HEK293 (cell line): ENCODE results near the gene ARHGAP4.

Experiments
- CTCF ChIA-PET: fragments of 350-600 bp; formaldehyde crosslinking; extraction: SDS; loops from one replicate; lab custom pipeline; 2021; ENCODE audit warnings: antibody characterized with exemption; lab: Yijun Ruan, JAX
- POLR2A ChIA-PET: fragments of 300-600 bp; formaldehyde crosslinking; extraction: SDS; loops from one replicate; lab custom pipeline; 2020; ENCODE audit warnings: antibody characterized with exemption, inconsistent platforms; lab: Yijun Ruan, JAX
- H3K27ac ChIP-seq: fragments of 200-500 bp; sonication (Bioruptor generic); 2 replicates; pipeline ENCODE4 v1.5.1; 2014; ENCODE audit warnings: low read depth, low read length, control low read depth, inconsistent platforms; ENCODE audit errors: extremely low read depth
- H3K36me3 ChIP-seq, 2 experiments: fragments of 200-500 bp in 1 of 2; sonication (Bioruptor generic) in 1 of 2; 1 replicate in 1 of 2; 2 replicates in 1 of 2; pipeline ENCODE4 v1.5.1; 2014 to 2017; ENCODE audit warnings: inconsistent platforms in 2 of 2, low read length in 2 of 2; ENCODE audit not compliant: control insufficient read depth in 2 of 2, insufficient read depth in 1 of 2
- H3K4me1 ChIP-seq: fragments of 200-500 bp; sonication (Bioruptor generic); 2 replicates; pipeline ENCODE4 v1.5.1; 2014; ENCODE audit warnings: mild to moderate bottlenecking, low read length, inconsistent platforms; ENCODE audit not compliant: control insufficient read depth, insufficient read depth
- H3K4me3 ChIP-seq: 2 replicates; pipeline ENCODE4 v1.5.1; 2011; ENCODE audit warnings: low read depth, mild to moderate bottlenecking, control low read depth, low read length, moderate library complexity
- H3K9me3 ChIP-seq: fragments of 200-500 bp; sonication (Bioruptor generic); 2 replicates; pipeline ENCODE4 v1.5.1; 2014; ENCODE audit warnings: low read depth, low read length, inconsistent platforms; ENCODE audit not compliant: control insufficient read depth, insufficient read depth
- BCL11B ChIP-seq: fragments of 450-650 bp; formaldehyde crosslinking; IDR thresholded peaks from 2 replicates; pipeline ENCODE4 v1.5.1; 2016; ENCODE audit warnings: low read depth, missing biosample characterization, missing genetic modification characterization
- GLI4 ChIP-seq: fragments of 450-650 bp; formaldehyde crosslinking; IDR thresholded peaks from 2 replicates; pipeline ENCODE4 v1.5.1; 2016; ENCODE audit warnings: missing biosample characterization, missing genetic modification characterization
- GLIS1 ChIP-seq: fragments of 450-650 bp; formaldehyde crosslinking; IDR thresholded peaks from 2 replicates; pipeline ENCODE4 v1.5.1; 2016; ENCODE audit warnings: missing biosample characterization, missing genetic modification characterization
- KLF16 ChIP-seq: fragments of 450-650 bp; formaldehyde crosslinking; IDR thresholded peaks from 2 replicates; pipeline ENCODE4 v1.5.1; 2017; ENCODE audit warnings: missing biosample characterization, missing genetic modification characterization
- KLF17 ChIP-seq: fragments of 450-650 bp; formaldehyde crosslinking; IDR thresholded peaks from 2 replicates; pipeline ENCODE4 v1.5.1; 2016; ENCODE audit warnings: missing biosample characterization, missing genetic modification characterization
- KLF9 ChIP-seq: fragments of 450-650 bp; formaldehyde crosslinking; IDR thresholded peaks from 2 replicates; pipeline ENCODE4 v1.5.1; 2016; ENCODE audit warnings: missing biosample characterization, missing genetic modification characterization, low read depth
- PATZ1 ChIP-seq: fragments of 450-650 bp; formaldehyde crosslinking; IDR thresholded peaks from 2 replicates; pipeline ENCODE4 v1.5.1; 2016; ENCODE audit warnings: missing biosample characterization, missing genetic modification characterization
- PBX3 ChIP-seq: sonication (generic); formaldehyde crosslinking; IDR thresholded peaks from 2 replicates; pipeline ENCODE4 v1.8.1; 2022; ENCODE audit warnings: mild to moderate bottlenecking, moderate library complexity, missing genetic modification reagents
- PRDM4 ChIP-seq: fragments of 450-650 bp; formaldehyde crosslinking; IDR thresholded peaks from 2 replicates; pipeline ENCODE4 v1.5.1; 2017; ENCODE audit warnings: missing biosample characterization, missing genetic modification characterization
- SETDB1 ChIP-seq: IDR thresholded peaks from one replicate; pipeline ENCODE4 v1.6.1; 2017; ENCODE audit warnings: mild to moderate bottlenecking, low read length, moderate library complexity, mixed read lengths; ENCODE audit not compliant: insufficient read length
- ZBTB21 ChIP-seq: fragments of 450-650 bp; formaldehyde crosslinking; IDR thresholded peaks from 2 replicates; pipeline ENCODE4 v1.5.1; 2017; ENCODE audit warnings: missing biosample characterization, missing genetic modification characterization
- ZBTB48 ChIP-seq: fragments of 450-650 bp; formaldehyde crosslinking; IDR thresholded peaks from 2 replicates; pipeline ENCODE4 v1.5.1; 2016; ENCODE audit warnings: missing biosample characterization, missing genetic modification characterization
- ZFHX2 ChIP-seq: fragments of 450-650 bp; formaldehyde crosslinking; conservative IDR thresholded peaks from 2 replicates; pipeline ENCODE4 v1.5.1; 2016; ENCODE audit warnings: missing biosample characterization, missing genetic modification characterization
- ZNF169 ChIP-seq: fragments of 450-650 bp; formaldehyde crosslinking; IDR thresholded peaks from 2 replicates; pipeline ENCODE4 v1.5.1; 2016; ENCODE audit warnings: missing biosample characterization, missing genetic modification characterization
- ZNF18 ChIP-seq: fragments of 450-650 bp; formaldehyde crosslinking; IDR thresholded peaks from 2 replicates; pipeline ENCODE4 v1.5.1; 2016; ENCODE audit warnings: missing biosample characterization, missing genetic modification characterization
- ZNF184 ChIP-seq: fragments of 450-650 bp; IDR thresholded peaks from 2 replicates; pipeline ENCODE4 v1.5.1; 2018; ENCODE audit warnings: missing biosample characterization, mild to moderate bottlenecking, missing genetic modification characterization
- ZNF266 ChIP-seq: fragments of 450-650 bp; formaldehyde crosslinking; IDR thresholded peaks from 2 replicates; pipeline ENCODE4 v1.5.1; 2016; ENCODE audit warnings: missing biosample characterization, missing genetic modification characterization, low read depth
- ZNF366 ChIP-seq: fragments of 450-650 bp; formaldehyde crosslinking; conservative IDR thresholded peaks from 2 replicates; pipeline ENCODE4 v1.5.1; 2016; ENCODE audit warnings: missing biosample characterization, missing genetic modification characterization
- ZNF416 ChIP-seq: fragments of 450-650 bp; formaldehyde crosslinking; IDR thresholded peaks from 2 replicates; pipeline ENCODE4 v1.5.1; 2016; ENCODE audit warnings: missing biosample characterization, missing genetic modification characterization
- ZNF433 ChIP-seq: fragments of 450-650 bp; formaldehyde crosslinking; IDR thresholded peaks from 2 replicates; pipeline ENCODE4 v1.5.1; 2016; ENCODE audit warnings: missing biosample characterization, missing genetic modification characterization, low read depth
- ZNF623 ChIP-seq: fragments of 450-650 bp; formaldehyde crosslinking; IDR thresholded peaks from 2 replicates; pipeline ENCODE4 v1.5.1; 2016; ENCODE audit warnings: missing biosample characterization, missing genetic modification characterization
- ZNF624 ChIP-seq: fragments of 450-650 bp; formaldehyde crosslinking; IDR thresholded peaks from 2 replicates; pipeline ENCODE4 v1.5.1; 2017; ENCODE audit warnings: missing biosample characterization, missing genetic modification characterization
- ZNF626 ChIP-seq: fragments of 450-650 bp; sonication (Bioruptor Pico); formaldehyde crosslinking; IDR thresholded peaks from 2 replicates; pipeline ENCODE4 v1.5.1; 2018; ENCODE audit warnings: missing biosample characterization, missing genetic modification characterization, inconsistent platforms
- ZNF658 ChIP-seq: fragments of 450-650 bp; formaldehyde crosslinking; IDR thresholded peaks from 2 replicates; pipeline ENCODE4; 2016; ENCODE audit warnings: missing biosample characterization, missing genetic modification characterization
- ZNF843 ChIP-seq: fragments of 450-650 bp; formaldehyde crosslinking; IDR thresholded peaks from 2 replicates; pipeline ENCODE4 v1.5.1; 2016; ENCODE audit warnings: missing biosample characterization, missing genetic modification characterization
- ZSCAN16 ChIP-seq: fragments of 450-650 bp; formaldehyde crosslinking; IDR thresholded peaks from 2 replicates; pipeline ENCODE4 v1.5.1; 2016; ENCODE audit warnings: missing biosample characterization, missing genetic modification characterization

Gene ARHGAP4

GRCh38 chrX:153927672-153927921 lies 1.5 kb upstream of the ARHGAP4 start:
- POLR2A ChIA-PET = interaction anchor here (0.7 to 4.2 kb wide), 13 partner anchors 12 to 240 kb away, joined by 3 to 67 read pairs (median 8); partner anchors contain the start of genes HCFC1, RENBP, SLC6A8 and TMEM187
- H3K4me3 ChIP-seq = peak overlapping the region; percentile 66
- TF ChIP-seq ZBTB48 (tag by site-specific recombination) (peak; percentile 91), ZNF366 (tag by site-specific recombination) (peak; percentile 41; the same call in 1 of the 2 replicates), ZNF416 (tag by site-specific recombination) (no peak), PATZ1 (0 out of 2 replicates have a peak, but pooled peaks have one; percentile 9), KLF9 (tag by site-specific recombination) (peak; percentile 9; the same call in 1 of the 2 replicates), ZBTB21 (tag by site-specific recombination) (no peak), ZNF843 (no peak), PRDM4 (tag by site-specific recombination) (no peak)
- TF ChIP-seq, all 188 proteins: peak for 4
- H3K4me1 ChIP-seq = peaks cover 10% of the 10 kb centered on the region
- H3K27ac ChIP-seq = peak overlapping the region; percentile 95
- CTCF ChIA-PET = interaction anchor here (0.6 to 14.7 kb wide), 5 partner anchors 12 to 163 kb away, joined by 3 to 267 read pairs (median 4); partner anchors contain the start of genes PLXNB3 and RENBP
- H3K36me3 ChIP-seq = peaks cover 14 to 37% of the 10 kb centered on the region in 2 experiments
- H3K9me3 ChIP-seq = no peaks in the 10 kb centered on the region

GRCh38 chrX:153926858-153927671 lies 1.0 kb upstream of the ARHGAP4 start:
- Histone ChIP-seq H3K4me1 (peaks cover 10% of the 10 kb centered on the region), H3K27ac (peak overlapping the region; percentile 95), H3K9me3 (no peaks in the 10 kb centered on the region), H3K36me3 (peaks cover 9 to 32% of the 10 kb centered on the region in 2 experiments), H3K4me3 (peak overlapping the region; percentile 66)
- POLR2A ChIA-PET = interaction anchor here (0.6 to 4.2 kb wide), 11 partner anchors 13 to 239 kb away, joined by 3 to 67 read pairs (median 7); partner anchors contain the start of genes HCFC1, RENBP, SLC6A8 and TMEM187
- CTCF ChIA-PET = interaction anchor here (0.6 to 14.7 kb wide), 6 partner anchors 13 to 259 kb away, joined by 3 to 267 read pairs (median 4); partner anchors contain the start of genes PLXNB3 and RENBP
- peak; percentile 75 for TF ChIP-seq KLF17 (tag by site-specific recombination)
- no peak for TF ChIP-seq PBX3
- TF ChIP-seq BCL11B (tag by site-specific recombination) = no peak
- TF ChIP-seq GLI4 (tag by site-specific recombination) = no peak
- no peak for TF ChIP-seq ZSCAN16 (tag by site-specific recombination)
- no peak for TF ChIP-seq ZNF626 (tag by site-specific recombination)
- TF ChIP-seq KLF9 (tag by site-specific recombination) = peak; percentile 18; the same call in 1 of the 2 replicates
- no peak for TF ChIP-seq ZNF433 (tag by site-specific recombination)
- TF ChIP-seq SETDB1 = no peak
- peak; percentile 82 for TF ChIP-seq ZFHX2 (tag by site-specific recombination)
- TF ChIP-seq ZNF416 (tag by site-specific recombination) = no peak
- no peak for TF ChIP-seq ZNF184 (tag by site-specific recombination)
- no peak for TF ChIP-seq KLF16
- TF ChIP-seq ZBTB48 (tag by site-specific recombination) = no peak
- no peak for TF ChIP-seq ZNF18 (tag by site-specific recombination)
- peak; percentile 91 for TF ChIP-seq GLIS1 (tag by site-specific recombination)
- TF ChIP-seq ZNF623 = no peak
- no peak for TF ChIP-seq ZNF658
- no peak for TF ChIP-seq ZNF169
- TF ChIP-seq ZNF266 (tag by site-specific recombination) = no peak
- TF ChIP-seq ZNF624 (tag by site-specific recombination) = no peak
